ENCODE data around the gene ARHGAP12.

The ARHGAP12 gene

GRCh38 chr10:31962826-31963588 lies 34.4 kb upstream of the ARHGAP12 start (continued):
- no peak for TF ChIP-seq ZNF398 (tag by site-specific recombination; IDR thresholded peaks at IDR 0.05)
- TF ChIP-seq ZNF488 (tag by site-specific recombination; IDR thresholded peaks at IDR 0.05) = no peak

- H3K4me3 ChIP-seq (ENCODE audit: low read depth, low read length) = no peak overlapping the region
- TF ChIP-seq ZNF530 (tag by site-specific recombination; IDR thresholded peaks at IDR 0.05; ENCODE audit: low read depth) (peak; percentile 70; the same call in 1 of the 2 replicates), ZNF677 (tag by site-specific recombination; IDR thresholded peaks at IDR 0.05) (no peak), ZNF423 (tag by site-specific recombination; IDR thresholded peaks at IDR 0.05) (no peak)
- ChIA-PET POLR2A (no interaction called here), CTCF (interaction anchor here (0.8 kb wide), 1 partner anchor 381 kb away, joined by 3 read pairs; no protein-coding TSS in a partner anchor)
- no peaks in the 10 kb centered on the region for H3K4me1 ChIP-seq (ENCODE audit: control insufficient read depth, insufficient read depth, low read length)
- no peaks in the 10 kb centered on the region for H3K36me3 ChIP-seq (ENCODE audit: control insufficient read depth in 2 of 2, insufficient read depth in 1 of 2, low read length in 2 of 2)
- no peak overlapping the region for H3K27ac ChIP-seq (ENCODE audit: extremely low read depth, low read depth, low read length)
- no peaks in the 10 kb centered on the region for H3K9me3 ChIP-seq (ENCODE audit: control insufficient read depth, insufficient read depth, low read depth, low read length)
These were observed 32.8 kb upstream of the ARHGAP12 start for GRCh38 chr10:31961277-31962074.

- POLR2A ChIA-PET = no interaction called here
- no peak overlapping the region for H3K27ac ChIP-seq (ENCODE audit: extremely low read depth, low read depth, low read length)
- no peaks in the 10 kb centered on the region for H3K4me1 ChIP-seq (ENCODE audit: control insufficient read depth, insufficient read depth, low read length)
These were observed 31.0 kb upstream of the ARHGAP12 start for GRCh38 chr10:31959461-31960173.

More at GRCh38 chr10:31959461-31960173, 31.0 kb upstream of the ARHGAP12 start:
- CTCF ChIA-PET = interaction anchor here (0.7 kb wide), 2 partner anchors 17 to 285 kb away, joined by 3 read pairs; no protein-coding TSS in a partner anchor
- TF ChIP-seq SCRT1 (tag by site-specific recombination; IDR thresholded peaks at IDR 0.05; ENCODE audit: borderline replicate concordance) (no peak), KLF8 (tag by site-specific recombination; IDR thresholded peaks at IDR 0.05) (no peak), ZNF837 (tag by site-specific recombination; IDR thresholded peaks at IDR 0.05) (no peak), TSHZ1 (tag by site-specific recombination; IDR thresholded peaks at IDR 0.05; ENCODE audit: borderline replicate concordance) (no peak), KLF17 (tag by site-specific recombination; IDR thresholded peaks at IDR 0.05) (no peak), ZNF701 (tag by site-specific recombination; IDR thresholded peaks at IDR 0.05) (no peak), ELK4 (IDR thresholded peaks at IDR 0.05; ENCODE audit: borderline replicate concordance, low read depth, low read length) (no peak), EGR2 (tag by site-specific recombination; IDR thresholded peaks at IDR 0.05; ENCODE audit: low read depth) (no peak), ZNF335 (tag by site-specific recombination; conservative IDR thresholded peaks at IDR 0.05) (no peak), REST (tag by site-specific recombination; IDR thresholded peaks at IDR 0.05) (no peak)
- H3K9me3 ChIP-seq (ENCODE audit: control insufficient read depth, insufficient read depth, low read depth, low read length) = no peaks in the 10 kb centered on the region
- no peak overlapping the region for H3K4me3 ChIP-seq (ENCODE audit: low read depth, low read length)
- H3K36me3 ChIP-seq (ENCODE audit: control insufficient read depth in 2 of 2, insufficient read depth in 1 of 2, low read length in 2 of 2) = no peaks in the 10 kb centered on the region
